Transverse colon (tissue), 3 donors: ENCODE data around the gene PIP5K1B.

Experiments used
- CTCF ChIP-seq, 5 experiments: fragments of 200-600 bp in 3 of 5; fragments of 450-650 bp in 2 of 5; sonication (generic) in 3 of 5; IDR thresholded peaks; 1 replicate in 2 of 5; 2 replicates in 3 of 5; pipeline ENCODE4 v1.5.1; 2016 to 2017; ENCODE audit warnings: antibody characterized with exemption in 5 of 5, inconsistent platforms in 3 of 5, mild to moderate bottlenecking in 2 of 5, moderate library complexity in 1 of 5
- EP300 ChIP-seq: sonication (generic); formaldehyde crosslinking; IDR thresholded peaks from one replicate; pipeline ENCODE4 v1.6.1; 2017; ENCODE audit warnings: antibody characterized with exemption, low read depth
- POLR2A ChIP-seq: fragments of 450-650 bp; IDR thresholded peaks from one replicate; pipeline ENCODE4 v1.6.1; 2016; ENCODE audit warnings: antibody characterized with exemption, mild to moderate bottlenecking, moderate library complexity

DNA sequence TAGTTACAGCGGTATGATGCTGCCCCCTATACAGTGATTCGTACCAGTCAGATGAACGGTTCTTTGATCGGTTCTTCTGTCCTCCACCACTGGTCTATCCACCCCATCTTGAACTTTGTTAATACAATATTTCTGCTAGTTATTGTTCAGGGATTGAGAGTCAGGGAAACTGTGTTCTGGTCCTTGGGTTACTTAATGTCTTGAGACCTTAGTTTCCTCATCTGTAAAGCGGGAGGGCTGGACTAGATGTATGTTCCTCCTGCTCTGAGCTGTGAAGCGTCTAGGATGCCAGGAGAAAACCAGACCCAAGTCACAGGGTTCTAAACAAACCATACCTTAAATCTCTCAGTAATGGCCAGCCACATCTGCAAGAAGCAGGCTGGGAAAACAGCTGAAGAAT, 1.4 kb upstream of the PIP5K1B start:
- TF ChIP-seq EP300 (no peak), POLR2A (no peak), CTCF (IDR thresholded peaks at IDR 0.05) (no peak)
